Measurements from ENCODE around the gene TMEM223. TPM values are rescaled to one million over a fixed set of nuclear protein-coding genes. Genes with fewer than 3 reads are reported as not detected.

TMEM223 gene
- total RNA-seq, 4 donors from 2014 or later: 10.1 to 42.1 (median 29.6) TPM

- Histone ChIP-seq H3K36me3 (peaks cover 0 to 72% (median 30%) of the 10 kb centered on the region in 4 donors), H3K9me3 (no peaks in the 10 kb centered on the region), H3K27me3 (no peaks in the 10 kb centered on the region), H3K27ac (no peak overlapping the region), H3K4me3 (no peak overlapping the region), H3K4me1 (no peaks in the 10 kb centered on the region)
- intact Hi-C loops (cut with DNase I; ENCODE audit: low total_unique reads): no loop called here
- TF ChIP-seq POLR2AphosphoS5 (IDR thresholded peaks at IDR 0.05): no peak
- no peak for TF ChIP-seq EP300 (IDR thresholded peaks at IDR 0.05; ENCODE audit: low read depth)
- DNase-seq: no peak
- 91 to 100% methylated on average over 2 to 3 of the region's 3 CpGs for WGBS, 2 donors (ENCODE audit: low coverage in 1 of 2)
- in situ Hi-C loops (cut with MboI; ENCODE audit: low pct_ligation_motif_present in 1 of 4, low pct_unique_long_range_greater_than_20kb in 1 of 4, low sequenced_read_pairs in 3 of 4): no loop called here
Observed at GRCh38 chr11:62823677-62824076, 31.9 kb upstream of the TMEM223 start.

GRCh38 chr11:62817129-62817528 is 25.3 kb upstream of the TMEM223 start:
- intact Hi-C loops (cut with DNase I; ENCODE audit: low total_unique reads): no loop called here
- no peak for DNase-seq
- WGBS, 2 donors (ENCODE audit: low coverage in 1 of 2): 89 to 96% methylated on average over 4 of the region's 4 CpGs
- no peak overlapping the region for H3K4me3 ChIP-seq
- H3K4me1 ChIP-seq: no peaks in the 10 kb centered on the region
- no peaks in the 10 kb centered on the region for H3K9me3 ChIP-seq
- TF ChIP-seq POLR2AphosphoS5 (IDR thresholded peaks at IDR 0.05) (no peak), CTCF (IDR thresholded peaks at IDR 0.05) (no peak), POLR2A (IDR thresholded peaks at IDR 0.05) (no peak), EP300 (IDR thresholded peaks at IDR 0.05; ENCODE audit: low read depth) (no peak)
- peaks cover 0 to 33% (median 14%) of the 10 kb centered on the region in 4 donors for H3K36me3 ChIP-seq
- H3K27ac ChIP-seq: no peak overlapping the region
- no peaks in the 10 kb centered on the region for H3K27me3 ChIP-seq
- in situ Hi-C loops (cut with MboI; ENCODE audit: low pct_ligation_motif_present in 1 of 4, low pct_unique_long_range_greater_than_20kb in 1 of 4, low sequenced_read_pairs in 3 of 4): no loop called here

DNA sequence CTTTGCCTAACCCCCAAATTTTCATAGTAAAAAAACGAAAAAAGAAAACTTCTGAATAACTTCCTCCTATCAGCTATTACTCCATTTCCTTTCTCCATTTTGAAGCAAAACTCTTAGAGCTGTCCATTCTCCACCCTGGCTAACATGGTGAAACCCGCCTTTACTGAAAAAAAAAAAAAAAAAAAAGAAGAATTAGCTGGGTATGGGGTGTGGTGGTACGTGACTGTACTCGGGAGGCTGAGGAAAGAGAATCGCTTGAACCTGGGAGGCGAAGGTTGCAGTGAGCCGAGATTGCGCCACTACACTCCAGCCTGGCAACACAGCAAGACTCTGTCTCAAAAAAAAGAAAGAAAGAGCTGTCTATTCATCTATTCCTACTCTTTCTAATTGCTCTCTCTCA is 24.8 kb upstream of the TMEM223 start:
- Histone ChIP-seq H3K27ac (no peak overlapping the region), H3K4me3 (no peak overlapping the region), H3K36me3 (peaks cover 0 to 28% (median 14%) of the 10 kb centered on the region in 4 donors), H3K27me3 (no peaks in the 10 kb centered on the region), H3K4me1 (no peaks in the 10 kb centered on the region), H3K9me3 (no peaks in the 10 kb centered on the region)
- TF ChIP-seq POLR2A (IDR thresholded peaks at IDR 0.05) (no peak), POLR2AphosphoS5 (IDR thresholded peaks at IDR 0.05) (no peak), EP300 (IDR thresholded peaks at IDR 0.05; ENCODE audit: low read depth) (no peak), CTCF (IDR thresholded peaks at IDR 0.05) (no peak)
- WGBS, 2 donors (ENCODE audit: low coverage in 1 of 2): 82 to 86% methylated on average over 6 to 8 of the region's 8 CpGs
- in situ Hi-C loops (cut with MboI; ENCODE audit: low pct_ligation_motif_present in 1 of 4, low pct_unique_long_range_greater_than_20kb in 1 of 4, low sequenced_read_pairs in 3 of 4) (no loop called here), intact Hi-C loops (cut with DNase I; ENCODE audit: low total_unique reads) (no loop called here)
- no peak for DNase-seq

DNA sequence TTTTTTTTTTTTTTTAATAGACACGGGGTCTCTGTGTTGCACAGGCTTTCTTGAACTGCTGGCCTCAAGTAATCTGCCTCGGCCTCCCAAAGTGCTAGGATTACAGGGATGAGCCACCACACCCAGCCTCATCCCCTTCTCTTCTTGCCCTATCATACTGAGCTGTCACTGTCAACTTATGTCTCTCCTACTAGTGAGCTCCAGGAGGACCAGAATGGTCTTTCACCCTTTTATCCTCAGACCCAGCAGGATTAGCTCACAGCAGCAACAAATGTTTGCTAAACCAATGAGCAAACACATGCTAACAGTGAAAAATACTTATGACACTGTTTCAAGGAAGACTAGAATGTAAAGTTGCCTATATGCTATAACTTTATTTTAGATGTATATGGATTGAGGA is 19.9 kb upstream of the TMEM223 start:
- peaks cover 0 to 10% (median 2%) of the 10 kb centered on the region in 4 donors for H3K36me3 ChIP-seq
- no peak overlapping the region for H3K4me3 ChIP-seq
- intact Hi-C loops (cut with DNase I; ENCODE audit: low total_unique reads) (no loop called here), in situ Hi-C loops (cut with MboI; ENCODE audit: low pct_ligation_motif_present in 1 of 4, low pct_unique_long_range_greater_than_20kb in 1 of 4, low sequenced_read_pairs in 3 of 4) (no loop called here)
- H3K27ac ChIP-seq: no peak overlapping the region
- H3K4me1 ChIP-seq: peaks cover 0 to 5% (median 0%) of the 10 kb centered on the region in 4 donors
- TF ChIP-seq CTCF (IDR thresholded peaks at IDR 0.05) (no peak), POLR2AphosphoS5 (IDR thresholded peaks at IDR 0.05) (no peak), POLR2A (IDR thresholded peaks at IDR 0.05) (no peak), EP300 (IDR thresholded peaks at IDR 0.05; ENCODE audit: low read depth) (no peak)
- H3K9me3 ChIP-seq: no peaks in the 10 kb centered on the region
- H3K27me3 ChIP-seq: no peaks in the 10 kb centered on the region
- 74 to 83% methylated on average over 2 of the region's 2 CpGs for WGBS, 2 donors (ENCODE audit: low coverage in 1 of 2)
- no peak for DNase-seq

GRCh38 chr11:62810748-62811147 is 18.9 kb upstream of the TMEM223 start:
- H3K9me3 ChIP-seq: no peaks in the 10 kb centered on the region
- intact Hi-C loops (cut with DNase I; ENCODE audit: low total_unique reads) (no loop called here), in situ Hi-C loops (cut with MboI; ENCODE audit: low pct_ligation_motif_present in 1 of 4, low pct_unique_long_range_greater_than_20kb in 1 of 4, low sequenced_read_pairs in 3 of 4) (no loop called here)
- peaks cover 0 to 11% (median 6%) of the 10 kb centered on the region in 4 donors for H3K4me1 ChIP-seq
- TF ChIP-seq CTCF (IDR thresholded peaks at IDR 0.05) (no peak), POLR2AphosphoS5 (IDR thresholded peaks at IDR 0.05) (no peak), POLR2A (IDR thresholded peaks at IDR 0.05) (no peak), EP300 (IDR thresholded peaks at IDR 0.05; ENCODE audit: low read depth) (no peak)
- peaks cover 0 to 2% (median 0%) of the 10 kb centered on the region in 4 donors for H3K36me3 ChIP-seq
- no peak overlapping the region for H3K4me3 ChIP-seq
- DNase-seq: no peak
- no peak overlapping the region for H3K27ac ChIP-seq
- no peaks in the 10 kb centered on the region for H3K27me3 ChIP-seq
- WGBS, 2 donors (ENCODE audit: low coverage in 1 of 2): 11 to 26% methylated on average over 1 of the region's 1 CpG
